ENCODE data around the gene PGBD5.

Gene PGBD5

DNA sequence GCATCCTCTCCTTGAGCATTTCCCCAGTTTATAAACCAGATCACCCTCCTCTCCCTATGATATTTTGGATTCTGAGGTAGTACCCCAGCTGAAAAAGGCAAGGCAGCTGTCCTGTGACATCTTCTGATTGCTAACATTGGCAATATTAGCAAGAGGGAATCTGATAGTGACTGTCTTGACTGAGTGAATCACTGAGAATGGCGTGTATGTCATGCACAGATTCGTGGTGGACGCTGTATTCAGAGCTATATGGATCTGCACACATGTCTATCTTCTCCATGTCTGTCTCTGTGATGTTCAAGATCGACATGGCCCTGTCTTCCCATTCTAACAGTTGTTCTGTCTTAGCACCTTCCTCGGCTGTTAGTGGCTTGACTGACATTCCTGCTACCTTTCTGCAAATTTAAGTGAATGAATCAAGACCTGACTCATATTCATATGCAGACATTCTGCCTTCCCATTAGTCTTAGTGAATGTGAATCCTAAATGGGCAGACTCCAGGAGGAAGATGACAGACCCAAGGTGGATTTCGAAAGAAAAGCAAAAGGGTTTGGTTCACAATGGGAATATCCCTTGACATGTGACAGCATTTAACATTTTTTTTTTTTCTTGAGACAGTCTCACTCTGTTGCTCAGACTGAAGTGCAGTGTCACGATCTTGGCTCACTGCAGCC, 97.7 kb downstream of the PGBD5 start:
- Histone ChIP-seq H3K9ac (ENCODE audit: low read length) (peak overlapping the region; percentile 26; the same call in 1 of the 2 replicates), H3K27ac (ENCODE audit: low read length) (peak overlapping the region; percentile 50), H3K4me2 (ENCODE audit: low read length) (peak overlapping the region; percentile 77), H3K4me3 (ENCODE audit: low read length) (peak overlapping the region; percentile 48), H2AFZ (ENCODE audit: low read depth, low read length) (peak overlapping the region; percentile 38), H3K27me3 (ENCODE audit: low read depth, low read length) (no peaks in the 10 kb centered on the region), H4K20me1 (ENCODE audit: insufficient read depth, low read length) (no peaks in the 10 kb centered on the region), H3K79me2 (ENCODE audit: low read length) (no peaks in the 10 kb centered on the region), H3K36me3 (replicated peaks; ENCODE audit: low read depth, low read length) (no peaks in the 10 kb centered on the region), H3K4me1 (ENCODE audit: low read length) (peaks cover 38% of the 10 kb centered on the region), H3K9me3 (ENCODE audit: insufficient read depth, low read length) (no peaks in the 10 kb centered on the region)
- no peak for TF ChIP-seq EZH2phosphoT487 (IDR thresholded peaks at IDR 0.05; ENCODE audit: low read depth)
- TF ChIP-seq, protein P1, sequence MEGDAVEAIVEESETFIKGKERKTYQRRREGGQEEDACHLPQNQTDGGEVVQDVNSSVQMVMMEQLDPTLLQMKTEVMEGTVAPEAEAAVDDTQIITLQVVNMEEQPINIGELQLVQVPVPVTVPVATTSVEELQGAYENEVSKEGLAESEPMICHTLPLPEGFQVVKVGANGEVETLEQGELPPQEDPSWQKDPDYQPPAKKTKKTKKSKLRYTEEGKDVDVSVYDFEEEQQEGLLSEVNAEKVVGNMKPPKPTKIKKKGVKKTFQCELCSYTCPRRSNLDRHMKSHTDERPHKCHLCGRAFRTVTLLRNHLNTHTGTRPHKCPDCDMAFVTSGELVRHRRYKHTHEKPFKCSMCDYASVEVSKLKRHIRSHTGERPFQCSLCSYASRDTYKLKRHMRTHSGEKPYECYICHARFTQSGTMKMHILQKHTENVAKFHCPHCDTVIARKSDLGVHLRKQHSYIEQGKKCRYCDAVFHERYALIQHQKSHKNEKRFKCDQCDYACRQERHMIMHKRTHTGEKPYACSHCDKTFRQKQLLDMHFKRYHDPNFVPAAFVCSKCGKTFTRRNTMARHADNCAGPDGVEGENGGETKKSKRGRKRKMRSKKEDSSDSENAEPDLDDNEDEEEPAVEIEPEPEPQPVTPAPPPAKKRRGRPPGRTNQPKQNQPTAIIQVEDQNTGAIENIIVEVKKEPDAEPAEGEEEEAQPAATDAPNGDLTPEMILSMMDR (IDR thresholded peaks at IDR 0.05; ENCODE audit: low read depth, low read length) = no peak

DNA sequence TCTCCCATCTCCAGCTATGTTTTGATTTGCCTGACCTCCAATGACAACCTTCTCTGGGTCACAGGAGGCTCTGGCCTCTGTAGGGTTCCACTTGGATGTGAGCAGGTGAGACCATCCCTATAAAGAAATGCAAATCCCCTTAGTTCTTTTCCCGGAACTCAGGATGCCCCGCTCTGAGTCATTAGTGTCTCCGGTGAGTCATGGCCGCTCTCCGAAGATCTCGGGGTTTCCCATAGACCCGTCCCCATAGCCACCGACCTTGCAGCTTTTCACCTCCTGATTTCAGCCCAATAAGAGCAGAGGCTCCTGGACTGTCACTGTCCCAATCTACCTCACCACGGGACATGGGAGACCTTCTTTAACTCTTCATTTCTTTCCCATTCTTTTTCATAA, 98.2 kb downstream of the PGBD5 start:
- H3K9me3 ChIP-seq (ENCODE audit: insufficient read depth, low read length) = no peaks in the 10 kb centered on the region
- H3K4me2 ChIP-seq (ENCODE audit: low read length) = peak overlapping the region; percentile 77
- H3K27ac ChIP-seq (ENCODE audit: low read length) = peak overlapping the region; percentile 50
- peaks cover 38% of the 10 kb centered on the region for H3K4me1 ChIP-seq (ENCODE audit: low read length)
- H2AFZ ChIP-seq (ENCODE audit: low read depth, low read length) = peak overlapping the region; percentile 38
- peak overlapping the region; percentile 48 for H3K4me3 ChIP-seq (ENCODE audit: low read length)
- no peaks in the 10 kb centered on the region for H3K36me3 ChIP-seq (replicated peaks; ENCODE audit: low read depth, low read length)
- no peaks in the 10 kb centered on the region for H3K79me2 ChIP-seq (ENCODE audit: low read length)
- TF ChIP-seq, protein P1 (IDR thresholded peaks at IDR 0.05; ENCODE audit: low read depth, low read length) = no peak
- TF ChIP-seq EZH2phosphoT487 (IDR thresholded peaks at IDR 0.05; ENCODE audit: low read depth) = no peak
- no peaks in the 10 kb centered on the region for H4K20me1 ChIP-seq (ENCODE audit: insufficient read depth, low read length)
- no peaks in the 10 kb centered on the region for H3K27me3 ChIP-seq (ENCODE audit: low read depth, low read length)
- H3K9ac ChIP-seq (ENCODE audit: low read length) = peak overlapping the region; percentile 26; the same call in 1 of the 2 replicates

DNA sequence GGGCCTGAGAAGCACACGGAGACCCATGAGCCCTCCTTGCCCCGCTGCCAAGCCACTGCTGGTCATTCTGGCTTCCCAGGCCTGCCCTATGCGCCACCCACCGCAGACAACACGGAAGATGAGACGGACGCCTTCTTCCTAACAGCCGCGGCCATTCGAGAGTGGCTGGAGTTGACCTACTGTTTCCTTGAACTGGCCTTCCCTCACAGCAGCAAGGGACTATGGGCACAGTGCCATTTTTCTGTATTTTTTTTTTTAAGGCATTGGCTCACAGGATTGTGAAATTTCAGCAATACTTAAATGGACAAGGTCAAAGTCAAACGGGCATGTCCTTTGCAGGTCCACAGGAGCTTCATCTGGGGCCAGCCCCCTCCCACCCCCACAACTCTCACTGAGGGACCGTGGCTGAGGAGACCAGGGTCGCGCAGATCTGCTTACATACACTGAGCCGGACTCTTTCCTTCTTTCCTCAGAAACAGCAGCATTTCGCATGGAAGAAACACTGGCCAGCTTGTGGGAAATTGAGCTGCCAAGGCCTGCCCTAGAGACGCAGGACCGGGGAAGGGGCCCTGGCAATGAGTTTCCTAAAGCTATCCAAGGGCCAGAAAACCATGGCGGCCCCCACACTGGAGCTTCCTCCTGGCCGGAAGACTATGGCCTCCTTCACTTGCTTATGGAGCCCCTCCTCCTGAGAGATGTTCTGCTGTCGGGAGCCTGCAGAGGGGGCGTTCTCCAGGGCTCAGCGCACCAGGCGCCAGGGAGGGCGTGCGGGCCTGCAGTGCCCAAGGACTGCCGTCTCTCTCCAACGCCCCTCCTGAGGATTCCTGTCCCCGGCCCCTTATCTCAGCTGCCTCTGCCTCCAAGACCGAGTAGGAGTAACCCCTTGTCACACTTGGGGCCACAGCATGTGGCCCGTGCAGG, 98.9 kb downstream of the PGBD5 start:
- peaks cover 38% of the 10 kb centered on the region for H3K4me1 ChIP-seq (ENCODE audit: low read length)

More for the DNA sequence above, 98.9 kb downstream of the PGBD5 start:
- H4K20me1 ChIP-seq (ENCODE audit: insufficient read depth, low read length) = no peaks in the 10 kb centered on the region
- H2AFZ ChIP-seq (ENCODE audit: low read depth, low read length) = 0 out of 2 replicates have a peak overlapping the region, but pooled peaks have one; percentile 16
- H3K4me2 ChIP-seq (ENCODE audit: low read length) = peak overlapping the region; percentile 77
- no peaks in the 10 kb centered on the region for H3K79me2 ChIP-seq (ENCODE audit: low read length)
- peak overlapping the region; percentile 48 for H3K4me3 ChIP-seq (ENCODE audit: low read length)
- no peak overlapping the region for H3K9ac ChIP-seq (ENCODE audit: low read length)
- no peaks in the 10 kb centered on the region for H3K36me3 ChIP-seq (replicated peaks; ENCODE audit: low read depth, low read length)
- H3K27ac ChIP-seq (ENCODE audit: low read length) = 0 out of 2 replicates have a peak overlapping the region, but pooled peaks have one; percentile 3
- H3K9me3 ChIP-seq (ENCODE audit: insufficient read depth, low read length) = no peaks in the 10 kb centered on the region
- TF ChIP-seq, protein P1 (IDR thresholded peaks at IDR 0.05; ENCODE audit: low read depth, low read length) = no peak
- no peak for TF ChIP-seq EZH2phosphoT487 (IDR thresholded peaks at IDR 0.05; ENCODE audit: low read depth)
- H3K27me3 ChIP-seq (ENCODE audit: low read depth, low read length) = no peaks in the 10 kb centered on the region
